Breast epithelium (tissue), 4 donors: ENCODE results near the gene YKT6. TPM values are rescaled to one million over a fixed set of nuclear protein-coding genes. Genes with fewer than 3 reads are reported as not detected.
"Not testable (repeated sequence)": the region's sequence is repeated elsewhere in the genome, so short reads cannot be mapped to it uniquely, and the experiment has no call there.

Source experiments
- DNase-seq, 2 donors: peaks; one replicate each; pipeline ENCODE4 v3.0.0-alpha.2; 2019; ENCODE audit warnings: low spot score in 2 of 2
- H3K27ac ChIP-seq, 2 donors: fragments of 200-600 bp; sonication (generic) in 1 of 2; one replicate each; pipeline ENCODE4 v1.5.1; 2016 to 2019; ENCODE audit warnings: mild to moderate bottlenecking in 1 of 2
- H3K27me3 ChIP-seq, 2 donors: fragments of 200-600 bp; sonication (generic) in 1 of 2; one replicate each; pipeline versions ENCODE4 v1.5.1 to v1.6.0; 2017 to 2019; ENCODE audit warnings: control low read depth in 1 of 2, mild to moderate bottlenecking in 1 of 2
- H3K36me3 ChIP-seq: fragments of 200-600 bp; one replicate; pipeline ENCODE4 v1.5.1; 2019
- H3K4me1 ChIP-seq, 2 donors: fragments of 200-600 bp; sonication (generic); one replicate each; pipeline ENCODE4 v1.5.1; 2016 to 2019; ENCODE audit warnings: control low read depth in 1 of 2
- H3K4me3 ChIP-seq, 3 donors: fragments of 200-600 bp; sonication (generic); 1 replicate in 2 of 3; 2 replicates in 1 of 3; pipeline ENCODE4 v1.5.1; 2016 to 2019; ENCODE audit warnings: mild to moderate bottlenecking in 3 of 3, moderate library complexity in 2 of 3
- H3K9me3 ChIP-seq, 2 donors: fragments of 200-600 bp; sonication (generic) in 1 of 2; one replicate each; pipeline ENCODE4 v1.5.1; 2016 to 2019; ENCODE audit warnings: control low read depth in 1 of 2
- POLR2A ChIP-seq: fragments of 450-650 bp; IDR thresholded peaks from one replicate; pipeline ENCODE4 v1.6.1; 2016; ENCODE audit warnings: antibody characterized with exemption, mild to moderate bottlenecking, moderate library complexity
- POLR2AphosphoS5 ChIP-seq, 3 donors: sonication (generic); formaldehyde crosslinking; IDR thresholded peaks; one replicate each; pipeline ENCODE4 v1.6.1; 2017; ENCODE audit warnings: antibody characterized with exemption in 3 of 3
- intact Hi-C: fragments of 100-400 bp; cut with DNase I; formaldehyde crosslinking; loops from one replicate; pipeline ENCODE4 v1.15.1; 2023; ENCODE audit warnings: low total_unique reads
- total RNA-seq, 3 donors: library from RNA; depleted of rRNA; stranded (reverse); fragments of >200 nt; gene quantifications; one replicate each; pipeline ENCODE4 v1.1.0, GENCODE V29; 2016
- TF ChIP-seq, protein P1 (sequence below), 3 donors: fragments of 450-650 bp; IDR thresholded peaks; one replicate each; pipeline ENCODE4 v1.5.1; 2016 to 2017; ENCODE audit warnings: antibody characterized with exemption in 3 of 3, mild to moderate bottlenecking in 3 of 3, moderate library complexity in 3 of 3

Gene YKT6
- total RNA-seq, 3 donors from 2014 or later = 40.2 to 57.0 (median 49.4) TPM

DNA sequence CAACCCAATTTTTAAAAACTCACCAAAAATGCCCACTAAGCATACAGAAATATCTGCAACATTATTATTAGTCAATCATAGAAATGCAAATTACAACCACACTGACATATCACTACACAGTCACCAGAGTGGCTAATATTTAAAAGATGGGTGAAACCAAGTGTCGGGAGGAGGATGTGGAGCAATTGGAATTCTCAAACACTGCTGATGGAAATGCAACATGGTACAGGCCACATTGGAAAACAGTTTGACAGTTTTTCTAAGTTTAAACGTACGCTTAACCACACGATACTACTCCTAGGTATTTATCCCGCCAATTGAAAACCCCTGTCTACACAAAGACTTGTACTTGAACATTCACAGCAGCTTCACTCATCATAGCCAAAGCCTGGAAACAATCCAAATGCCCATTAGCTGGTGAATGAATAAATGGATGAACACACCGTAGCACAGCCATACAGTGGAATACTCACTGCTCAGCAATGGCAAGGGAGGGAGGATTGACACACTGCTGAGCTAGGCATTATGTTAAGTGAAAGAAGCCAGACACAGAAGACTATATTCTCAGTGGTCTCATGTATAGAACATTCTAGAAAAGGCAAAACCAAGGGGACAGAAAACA, 27.9 kb upstream of the YKT6 start:
- no peak for DNase-seq
- no peak for TF ChIP-seq POLR2AphosphoS5 (IDR thresholded peaks at IDR 0.05)
- TF ChIP-seq, protein P1, sequence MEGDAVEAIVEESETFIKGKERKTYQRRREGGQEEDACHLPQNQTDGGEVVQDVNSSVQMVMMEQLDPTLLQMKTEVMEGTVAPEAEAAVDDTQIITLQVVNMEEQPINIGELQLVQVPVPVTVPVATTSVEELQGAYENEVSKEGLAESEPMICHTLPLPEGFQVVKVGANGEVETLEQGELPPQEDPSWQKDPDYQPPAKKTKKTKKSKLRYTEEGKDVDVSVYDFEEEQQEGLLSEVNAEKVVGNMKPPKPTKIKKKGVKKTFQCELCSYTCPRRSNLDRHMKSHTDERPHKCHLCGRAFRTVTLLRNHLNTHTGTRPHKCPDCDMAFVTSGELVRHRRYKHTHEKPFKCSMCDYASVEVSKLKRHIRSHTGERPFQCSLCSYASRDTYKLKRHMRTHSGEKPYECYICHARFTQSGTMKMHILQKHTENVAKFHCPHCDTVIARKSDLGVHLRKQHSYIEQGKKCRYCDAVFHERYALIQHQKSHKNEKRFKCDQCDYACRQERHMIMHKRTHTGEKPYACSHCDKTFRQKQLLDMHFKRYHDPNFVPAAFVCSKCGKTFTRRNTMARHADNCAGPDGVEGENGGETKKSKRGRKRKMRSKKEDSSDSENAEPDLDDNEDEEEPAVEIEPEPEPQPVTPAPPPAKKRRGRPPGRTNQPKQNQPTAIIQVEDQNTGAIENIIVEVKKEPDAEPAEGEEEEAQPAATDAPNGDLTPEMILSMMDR (IDR thresholded peaks at IDR 0.05) = no peak
- TF ChIP-seq POLR2A = no peak
- H3K27me3 ChIP-seq = no peaks in the 10 kb centered on the region
- intact Hi-C loops = no loop called here
- no peaks in the 10 kb centered on the region for H3K9me3 ChIP-seq
- H3K4me3 ChIP-seq = no peak overlapping the region
- H3K4me1 ChIP-seq = no peaks in the 10 kb centered on the region
- H3K27ac ChIP-seq = no peak overlapping the region
- no peaks in the 10 kb centered on the region for H3K36me3 ChIP-seq

DNA sequence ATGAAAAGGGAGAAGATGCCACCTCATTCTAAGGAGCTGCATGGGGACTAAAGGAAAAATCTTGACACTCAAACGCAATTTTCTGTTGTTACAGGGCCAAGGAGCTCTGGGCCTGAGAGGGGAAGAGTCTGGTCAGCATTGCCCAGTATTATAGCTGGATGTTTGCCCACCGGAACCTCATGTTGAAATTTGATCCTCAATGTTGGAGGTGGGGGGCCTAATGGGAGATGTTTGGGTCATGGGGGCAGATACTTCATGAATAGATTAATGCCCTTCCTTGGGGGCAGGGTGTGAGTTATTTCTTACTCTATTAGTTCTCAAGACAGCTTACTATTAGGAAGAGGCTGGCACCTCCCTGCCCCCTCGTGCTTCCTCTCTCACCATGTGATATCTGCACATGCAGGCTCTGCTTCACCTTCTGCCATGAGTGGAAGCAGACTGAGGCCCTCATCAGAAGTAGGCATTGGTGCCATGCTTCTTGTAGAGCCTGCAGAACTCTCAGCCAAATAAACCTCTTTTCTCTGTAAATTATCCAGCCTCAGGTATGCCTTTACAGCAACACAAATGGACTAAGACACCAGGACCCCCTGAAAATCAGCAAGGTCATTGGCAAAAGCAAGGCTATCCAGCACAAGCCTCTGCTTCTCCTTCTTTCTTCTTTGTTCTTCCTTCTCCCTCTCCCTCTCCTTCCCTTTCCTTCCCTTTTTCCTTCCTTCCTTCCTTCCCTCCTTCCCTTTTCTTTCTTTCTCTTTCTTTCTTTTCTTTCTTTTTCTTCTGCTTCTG, 26.7 kb upstream of the YKT6 start:
- Histone ChIP-seq H3K36me3 (no peaks in the 10 kb centered on the region), H3K4me3 (no peak overlapping the region), H3K27me3 (no peaks in the 10 kb centered on the region), H3K27ac (no peak overlapping the region), H3K9me3 (no peaks in the 10 kb centered on the region), H3K4me1 (no peaks in the 10 kb centered on the region)
- no peak for DNase-seq
- intact Hi-C loops = no loop called here
- TF ChIP-seq POLR2AphosphoS5 (IDR thresholded peaks at IDR 0.05) = no peak

DNA sequence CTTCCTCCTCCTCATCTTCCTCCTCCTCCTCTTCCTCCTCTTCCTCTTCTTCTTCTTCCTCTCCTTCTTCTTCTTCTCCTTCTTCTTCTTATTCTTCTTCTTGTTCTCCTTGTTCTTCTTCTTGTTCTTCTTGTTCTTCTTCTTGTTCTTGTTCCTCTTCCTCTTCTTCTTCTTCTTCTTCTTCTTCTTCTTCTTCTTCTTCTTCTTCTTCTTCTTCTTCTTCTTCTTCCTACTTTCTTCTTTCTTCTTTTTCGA, 26.2 kb upstream of the YKT6 start:
- H3K9me3 ChIP-seq, H3K4me1 ChIP-seq, DNase-seq, intact Hi-C loops, H3K36me3 ChIP-seq, H3K4me3 ChIP-seq, H3K27me3 ChIP-seq, H3K27ac ChIP-seq: not testable (repeated sequence)

DNA sequence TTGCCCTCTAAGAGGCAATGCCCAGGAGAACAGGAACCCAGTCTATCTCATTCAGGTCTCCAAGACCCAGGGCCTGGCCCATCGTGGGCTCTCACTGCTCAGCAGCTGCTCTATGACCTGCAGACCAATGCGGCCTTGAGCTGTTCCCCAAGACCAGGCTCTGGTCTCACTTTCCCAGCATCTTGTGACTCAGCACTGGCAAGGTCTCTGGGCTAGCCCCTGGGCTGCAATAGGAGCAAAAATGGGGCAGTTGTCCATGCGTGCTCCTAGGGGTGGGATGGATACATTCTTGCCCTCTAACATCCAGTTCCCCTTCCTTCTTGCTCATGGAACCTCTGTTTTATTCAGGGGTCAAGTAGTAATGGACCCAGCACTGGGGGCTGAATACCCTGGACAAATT, 25.0 kb upstream of the YKT6 start:
- TF ChIP-seq POLR2AphosphoS5 (IDR thresholded peaks at IDR 0.05) = no peak
- TF ChIP-seq, protein P1 (IDR thresholded peaks at IDR 0.05) = no peak
- no peak for TF ChIP-seq POLR2A
- intact Hi-C loops = no loop called here
- DNase-seq = no peak

DNA sequence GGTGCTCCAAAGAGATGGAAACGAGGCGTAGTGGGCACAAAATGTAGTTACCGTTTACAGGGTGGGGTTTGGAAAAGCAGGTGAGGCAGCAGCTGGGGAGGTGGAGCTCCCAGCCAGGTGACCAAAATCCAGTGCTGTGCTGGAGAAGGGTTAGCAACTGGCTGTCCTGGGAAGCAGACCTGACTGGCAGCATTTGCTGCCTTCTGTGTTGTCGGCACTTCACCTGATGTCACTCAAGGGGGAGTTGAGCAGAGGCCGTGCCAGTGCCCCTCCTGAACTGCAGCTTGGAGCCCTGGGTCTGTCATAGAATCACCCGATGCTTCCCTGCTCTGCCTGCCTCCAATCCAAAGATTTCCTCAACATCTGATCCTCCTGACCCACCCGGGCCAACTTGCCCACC, 24.3 kb upstream of the YKT6 start:
- TF ChIP-seq POLR2AphosphoS5 (IDR thresholded peaks at IDR 0.05) = no peak
- TF ChIP-seq, protein P1 (IDR thresholded peaks at IDR 0.05) = no peak
- TF ChIP-seq POLR2A = no peak
- intact Hi-C loops = no loop called here
- Histone ChIP-seq H3K36me3 (no peaks in the 10 kb centered on the region), H3K9me3 (no peaks in the 10 kb centered on the region), H3K27me3 (no peaks in the 10 kb centered on the region), H3K4me3 (no peak overlapping the region), H3K27ac (no peak overlapping the region), H3K4me1 (no peaks in the 10 kb centered on the region)
- DNase-seq = no peak

More for the DNA sequence above, 25.0 kb upstream of the YKT6 start:
- no peak overlapping the region for H3K4me3 ChIP-seq
- no peaks in the 10 kb centered on the region for H3K27me3 ChIP-seq
- no peaks in the 10 kb centered on the region for H3K9me3 ChIP-seq
- H3K36me3 ChIP-seq = no peaks in the 10 kb centered on the region
- H3K27ac ChIP-seq = no peak overlapping the region
- no peaks in the 10 kb centered on the region for H3K4me1 ChIP-seq

DNA sequence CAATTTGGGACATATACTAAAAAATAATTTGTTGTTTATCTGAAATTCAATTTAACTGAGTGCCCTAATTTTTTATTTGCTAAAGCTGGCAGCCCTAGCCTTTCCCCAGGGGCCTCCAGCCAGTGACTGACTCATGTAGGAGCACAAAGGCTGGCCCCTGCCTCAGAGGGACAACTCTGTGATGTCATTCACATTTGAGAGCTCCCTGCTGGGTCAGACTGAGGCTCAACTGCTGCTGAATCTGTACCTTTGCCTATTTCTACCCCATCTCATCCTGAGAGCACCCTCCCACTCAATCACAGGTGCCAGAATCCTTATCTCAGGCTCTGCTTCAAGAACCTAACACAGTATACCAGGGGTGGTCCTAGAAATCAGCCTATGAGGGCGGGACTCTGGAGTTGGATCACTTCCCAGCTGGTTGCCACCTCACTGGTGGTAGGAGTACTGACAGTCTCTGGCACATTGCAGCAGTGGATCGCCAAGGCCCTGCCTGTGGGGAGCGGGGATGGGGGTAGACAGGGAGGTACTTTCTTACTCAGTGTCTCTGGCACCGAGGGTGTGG, 23.1 kb upstream of the YKT6 start:
- TF ChIP-seq POLR2A = no peak
- H3K36me3 ChIP-seq = no peaks in the 10 kb centered on the region
- no peaks in the 10 kb centered on the region for H3K4me1 ChIP-seq
- peaks cover 0 to 7% of the 10 kb centered on the region in 2 donors for H3K9me3 ChIP-seq
- DNase-seq = no peak
- intact Hi-C loops = no loop called here
- H3K27me3 ChIP-seq = no peaks in the 10 kb centered on the region
- H3K27ac ChIP-seq = no peak overlapping the region
- no peak overlapping the region for H3K4me3 ChIP-seq
